ENCODE results near the gene SBF2.

Gene SBF2

GRCh38 chr11:10325277-10326011, 31.4 kb upstream of the SBF2 start:
- H2AFZ ChIP-seq (ENCODE audit: low read length): no peak overlapping the region
- H3K9me3 ChIP-seq (replicated peaks; ENCODE audit: insufficient read depth, low read length): no peaks in the 10 kb centered on the region
- H3K4me2 ChIP-seq (ENCODE audit: low read depth, low read length): no peak overlapping the region
- no peaks in the 10 kb centered on the region for H3K27me3 ChIP-seq (replicated peaks; ENCODE audit: insufficient read depth, low read length)
- H3K4me1 ChIP-seq (ENCODE audit: low read length): peaks cover 13% of the 10 kb centered on the region
- H3K79me2 ChIP-seq (ENCODE audit: low read length): no peaks in the 10 kb centered on the region
- no peaks in the 10 kb centered on the region for H3K9me2 ChIP-seq (replicated peaks; ENCODE audit: insufficient read depth, low read length)
- H4K20me1 ChIP-seq (ENCODE audit: insufficient read depth, low read length): no peaks in the 10 kb centered on the region
- no peak for DNase-seq
- H3K27ac ChIP-seq (ENCODE audit: low read length): no peak overlapping the region
- TF ChIP-seq, protein P1, sequence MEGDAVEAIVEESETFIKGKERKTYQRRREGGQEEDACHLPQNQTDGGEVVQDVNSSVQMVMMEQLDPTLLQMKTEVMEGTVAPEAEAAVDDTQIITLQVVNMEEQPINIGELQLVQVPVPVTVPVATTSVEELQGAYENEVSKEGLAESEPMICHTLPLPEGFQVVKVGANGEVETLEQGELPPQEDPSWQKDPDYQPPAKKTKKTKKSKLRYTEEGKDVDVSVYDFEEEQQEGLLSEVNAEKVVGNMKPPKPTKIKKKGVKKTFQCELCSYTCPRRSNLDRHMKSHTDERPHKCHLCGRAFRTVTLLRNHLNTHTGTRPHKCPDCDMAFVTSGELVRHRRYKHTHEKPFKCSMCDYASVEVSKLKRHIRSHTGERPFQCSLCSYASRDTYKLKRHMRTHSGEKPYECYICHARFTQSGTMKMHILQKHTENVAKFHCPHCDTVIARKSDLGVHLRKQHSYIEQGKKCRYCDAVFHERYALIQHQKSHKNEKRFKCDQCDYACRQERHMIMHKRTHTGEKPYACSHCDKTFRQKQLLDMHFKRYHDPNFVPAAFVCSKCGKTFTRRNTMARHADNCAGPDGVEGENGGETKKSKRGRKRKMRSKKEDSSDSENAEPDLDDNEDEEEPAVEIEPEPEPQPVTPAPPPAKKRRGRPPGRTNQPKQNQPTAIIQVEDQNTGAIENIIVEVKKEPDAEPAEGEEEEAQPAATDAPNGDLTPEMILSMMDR (IDR thresholded peaks at IDR 0.05; ENCODE audit: low read length): no peak
- TF ChIP-seq EZH2 (optimal IDR thresholded peaks at IDR 0.05; ENCODE audit: low read depth, low read length) (no peak), EZH2phosphoT487 (IDR thresholded peaks at IDR 0.05; ENCODE audit: low read length) (no peak)
- H3K4me3 ChIP-seq (ENCODE audit: low read length): no peak overlapping the region
- H3K9ac ChIP-seq (ENCODE audit: low read length): no peak overlapping the region
- H3F3A ChIP-seq (ENCODE audit: insufficient read depth, low read length): peaks cover 4% of the 10 kb centered on the region; the same call in 1 of the 2 replicates
- no peaks in the 10 kb centered on the region for H3K36me3 ChIP-seq (replicated peaks; ENCODE audit: insufficient read depth, low read length)

GRCh38 chr11:10324474-10324873, 30.5 kb upstream of the SBF2 start:
- no peak for TF ChIP-seq EZH2 (optimal IDR thresholded peaks at IDR 0.05; ENCODE audit: low read depth, low read length)
- TF ChIP-seq, protein P1 (IDR thresholded peaks at IDR 0.05; ENCODE audit: low read length): no peak
- TF ChIP-seq EZH2phosphoT487 (IDR thresholded peaks at IDR 0.05; ENCODE audit: low read length): no peak
- no peak for DNase-seq
- no peaks in the 10 kb centered on the region for H3K27me3 ChIP-seq (replicated peaks; ENCODE audit: insufficient read depth, low read length)
- peaks cover 4% of the 10 kb centered on the region; the same call in 1 of the 2 replicates for H3F3A ChIP-seq (ENCODE audit: insufficient read depth, low read length)
- no peaks in the 10 kb centered on the region for H3K79me2 ChIP-seq (ENCODE audit: low read length)
- no peaks in the 10 kb centered on the region for H3K9me2 ChIP-seq (replicated peaks; ENCODE audit: insufficient read depth, low read length)
- no peaks in the 10 kb centered on the region for H3K36me3 ChIP-seq (replicated peaks; ENCODE audit: insufficient read depth, low read length)
- H3K4me3 ChIP-seq (ENCODE audit: low read length): no peak overlapping the region
- H2AFZ ChIP-seq (ENCODE audit: low read length): no peak overlapping the region
- H3K9ac ChIP-seq (ENCODE audit: low read length): no peak overlapping the region
- H3K4me1 ChIP-seq (ENCODE audit: low read length): peaks cover 23% of the 10 kb centered on the region
- no peak overlapping the region for H3K27ac ChIP-seq (ENCODE audit: low read length)
- H3K4me2 ChIP-seq (ENCODE audit: low read depth, low read length): no peak overlapping the region
- no peaks in the 10 kb centered on the region for H3K9me3 ChIP-seq (replicated peaks; ENCODE audit: insufficient read depth, low read length)
- no peaks in the 10 kb centered on the region for H4K20me1 ChIP-seq (ENCODE audit: insufficient read depth, low read length)

GRCh38 chr11:10323793-10324170, 29.8 kb upstream of the SBF2 start:
- no peak overlapping the region for H3K9ac ChIP-seq (ENCODE audit: low read length)
- no peaks in the 10 kb centered on the region for H4K20me1 ChIP-seq (ENCODE audit: insufficient read depth, low read length)
- H3K79me2 ChIP-seq (ENCODE audit: low read length): no peaks in the 10 kb centered on the region
- TF ChIP-seq, protein P1 (IDR thresholded peaks at IDR 0.05; ENCODE audit: low read length): no peak
- TF ChIP-seq EZH2phosphoT487 (IDR thresholded peaks at IDR 0.05; ENCODE audit: low read length): no peak
- no peak for TF ChIP-seq EZH2 (optimal IDR thresholded peaks at IDR 0.05; ENCODE audit: low read depth, low read length)
- no peak overlapping the region for H3K27ac ChIP-seq (ENCODE audit: low read length)
- H3K4me3 ChIP-seq (ENCODE audit: low read length): no peak overlapping the region
- peaks cover 29% of the 10 kb centered on the region for H3K4me1 ChIP-seq (ENCODE audit: low read length)
- no peaks in the 10 kb centered on the region for H3K9me3 ChIP-seq (replicated peaks; ENCODE audit: insufficient read depth, low read length)
- H3K36me3 ChIP-seq (replicated peaks; ENCODE audit: insufficient read depth, low read length): no peaks in the 10 kb centered on the region
- H3K9me2 ChIP-seq (replicated peaks; ENCODE audit: insufficient read depth, low read length): no peaks in the 10 kb centered on the region
- peaks cover 7% of the 10 kb centered on the region; the same call in 1 of the 2 replicates for H3F3A ChIP-seq (ENCODE audit: insufficient read depth, low read length)
- no peak overlapping the region for H2AFZ ChIP-seq (ENCODE audit: low read length)
- no peak for DNase-seq
- no peak overlapping the region for H3K4me2 ChIP-seq (ENCODE audit: low read depth, low read length)
- no peaks in the 10 kb centered on the region for H3K27me3 ChIP-seq (replicated peaks; ENCODE audit: insufficient read depth, low read length)
